ENCODE results near the gene KCNH1. TPM values are rescaled to one million over a fixed set of nuclear protein-coding genes. Genes with fewer than 3 reads are reported as not detected.
A peak's percentile ranks its signal among the peaks of the same experiment; 100 is the strongest.

Gene KCNH1
- total RNA-seq, 1 donor from 2014 or later = 15.5 TPM

DNA sequence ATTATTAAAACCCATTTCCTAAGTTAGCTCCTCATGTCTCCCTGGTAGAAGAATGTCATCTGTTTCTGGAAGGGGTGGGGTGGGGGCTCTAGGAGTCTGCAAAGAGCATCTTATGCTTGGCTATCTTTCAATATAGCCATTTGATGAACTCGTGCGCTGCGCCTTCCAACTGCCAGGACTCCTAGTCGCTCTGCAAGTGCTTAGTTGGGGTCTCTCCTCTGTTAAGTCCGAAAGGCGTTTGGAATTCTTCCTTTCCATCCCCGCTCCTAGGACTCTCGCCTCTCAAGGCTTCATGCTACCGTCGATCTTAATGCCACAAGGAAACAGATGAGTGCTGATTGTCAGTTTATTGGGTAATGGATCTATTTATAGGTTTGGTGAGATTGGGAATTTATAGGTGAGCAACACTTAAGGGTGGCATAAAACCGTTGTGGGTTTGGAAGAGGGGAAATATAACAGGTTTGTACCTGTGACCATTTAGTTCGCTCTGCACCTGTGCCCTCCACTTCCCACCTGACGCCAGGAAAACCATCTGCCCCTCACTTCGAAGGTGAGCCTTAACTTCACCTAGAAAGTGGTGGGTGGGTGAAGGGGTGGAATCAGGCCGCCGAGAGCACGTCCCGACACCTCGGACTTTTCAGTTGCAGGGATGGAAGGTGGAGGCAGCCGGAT is 1.1 kb downstream of the KCNH1 start:
- Mint-ChIP-seq H3K4me3 (ENCODE audit: unreplicated experiment) (peak overlapping the region; percentile 88), H3K9me3 (ENCODE audit: unreplicated experiment) (no peaks in the 10 kb centered on the region), H3K27ac (ENCODE audit: unreplicated experiment) (no peak overlapping the region), H3K4me1 (ENCODE audit: low read depth, unreplicated experiment) (peaks cover 7% of the 10 kb centered on the region), H3K36me3 (ENCODE audit: low read depth, unreplicated experiment) (no peaks in the 10 kb centered on the region), H3K27me3 (ENCODE audit: low read depth, unreplicated experiment) (peaks cover 13% of the 10 kb centered on the region)
- Histone ChIP-seq H3K4me2 (ENCODE audit: low read length) (peak overlapping the region; percentile 92), H3K27ac (ENCODE audit: low read depth, low read length) (no peak overlapping the region), H3K36me3 (ENCODE audit: insufficient read depth, low read length) (no peaks in the 10 kb centered on the region), H4K20me1 (ENCODE audit: insufficient read depth, low read length) (no peaks in the 10 kb centered on the region), H3K4me3 (ENCODE audit: insufficient read depth, low read depth, low read length) (peak overlapping the region; percentile 62), H3K27me3 (ENCODE audit: insufficient read depth, low read length) (peaks cover 12% of the 10 kb centered on the region), H3K9me3 (ENCODE audit: insufficient read depth, low read depth, low read length) (no peaks in the 10 kb centered on the region), H3K9ac (ENCODE audit: low read length) (peak overlapping the region; percentile 55), H3K79me2 (ENCODE audit: insufficient read depth, low read length) (no peaks in the 10 kb centered on the region), H3K4me1 (ENCODE audit: insufficient read depth, low read length) (no peaks in the 10 kb centered on the region), H2AFZ (ENCODE audit: low read depth, low read length) (peak overlapping the region; percentile 74)
- DNase-seq (ENCODE audit: low read depth) (no peak), FAIRE-seq (no peak)
- TF ChIP-seq, protein P1, sequence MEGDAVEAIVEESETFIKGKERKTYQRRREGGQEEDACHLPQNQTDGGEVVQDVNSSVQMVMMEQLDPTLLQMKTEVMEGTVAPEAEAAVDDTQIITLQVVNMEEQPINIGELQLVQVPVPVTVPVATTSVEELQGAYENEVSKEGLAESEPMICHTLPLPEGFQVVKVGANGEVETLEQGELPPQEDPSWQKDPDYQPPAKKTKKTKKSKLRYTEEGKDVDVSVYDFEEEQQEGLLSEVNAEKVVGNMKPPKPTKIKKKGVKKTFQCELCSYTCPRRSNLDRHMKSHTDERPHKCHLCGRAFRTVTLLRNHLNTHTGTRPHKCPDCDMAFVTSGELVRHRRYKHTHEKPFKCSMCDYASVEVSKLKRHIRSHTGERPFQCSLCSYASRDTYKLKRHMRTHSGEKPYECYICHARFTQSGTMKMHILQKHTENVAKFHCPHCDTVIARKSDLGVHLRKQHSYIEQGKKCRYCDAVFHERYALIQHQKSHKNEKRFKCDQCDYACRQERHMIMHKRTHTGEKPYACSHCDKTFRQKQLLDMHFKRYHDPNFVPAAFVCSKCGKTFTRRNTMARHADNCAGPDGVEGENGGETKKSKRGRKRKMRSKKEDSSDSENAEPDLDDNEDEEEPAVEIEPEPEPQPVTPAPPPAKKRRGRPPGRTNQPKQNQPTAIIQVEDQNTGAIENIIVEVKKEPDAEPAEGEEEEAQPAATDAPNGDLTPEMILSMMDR (IDR thresholded peaks at IDR 0.05; ENCODE audit: insufficient read depth, low read depth, low read length) = no peak
- TF ChIP-seq EZH2 (IDR thresholded peaks at IDR 0.05; ENCODE audit: insufficient read depth, low read length) = no peak

- Mint-ChIP-seq H3K4me1 (ENCODE audit: low read depth, unreplicated experiment) (peaks cover 7% of the 10 kb centered on the region), H3K9me3 (ENCODE audit: unreplicated experiment) (no peaks in the 10 kb centered on the region), H3K4me3 (ENCODE audit: unreplicated experiment) (no peak overlapping the region), H3K27ac (ENCODE audit: unreplicated experiment) (no peak overlapping the region), H3K36me3 (ENCODE audit: low read depth, unreplicated experiment) (peaks cover 2% of the 10 kb centered on the region), H3K27me3 (ENCODE audit: low read depth, unreplicated experiment) (peaks cover 11% of the 10 kb centered on the region)
- H3K27me3 ChIP-seq (ENCODE audit: insufficient read depth, low read length) = peaks cover 8% of the 10 kb centered on the region
- H3K4me1 ChIP-seq (ENCODE audit: insufficient read depth, low read length) = no peaks in the 10 kb centered on the region
- no peak overlapping the region for H3K4me3 ChIP-seq (ENCODE audit: insufficient read depth, low read depth, low read length)
- no peak for TF ChIP-seq EZH2 (IDR thresholded peaks at IDR 0.05; ENCODE audit: insufficient read depth, low read length)
- TF ChIP-seq, protein P1 (IDR thresholded peaks at IDR 0.05; ENCODE audit: insufficient read depth, low read depth, low read length) = no peak
- H3K79me2 ChIP-seq (ENCODE audit: insufficient read depth, low read length) = no peaks in the 10 kb centered on the region
- H3K27ac ChIP-seq (ENCODE audit: low read depth, low read length) = no peak overlapping the region
- DNase-seq (ENCODE audit: low read depth) = no peak
- H3K36me3 ChIP-seq (ENCODE audit: insufficient read depth, low read length) = no peaks in the 10 kb centered on the region
- no peaks in the 10 kb centered on the region for H4K20me1 ChIP-seq (ENCODE audit: insufficient read depth, low read length)
- no peak overlapping the region for H3K9ac ChIP-seq (ENCODE audit: low read length)
- no peak overlapping the region for H3K4me2 ChIP-seq (ENCODE audit: low read length)
- H2AFZ ChIP-seq (ENCODE audit: low read depth, low read length) = no peak overlapping the region
- no peak for FAIRE-seq
- H3K9me3 ChIP-seq (ENCODE audit: insufficient read depth, low read depth, low read length) = no peaks in the 10 kb centered on the region
Measured at GRCh38 chr1:211129776-211130175, 4.2 kb downstream of the KCNH1 start.

- Mint-ChIP-seq H3K27ac (ENCODE audit: unreplicated experiment) (no peak overlapping the region), H3K4me3 (ENCODE audit: unreplicated experiment) (no peak overlapping the region), H3K9me3 (ENCODE audit: unreplicated experiment) (peaks cover 3% of the 10 kb centered on the region), H3K4me1 (ENCODE audit: low read depth, unreplicated experiment) (peaks cover 5% of the 10 kb centered on the region), H3K36me3 (ENCODE audit: low read depth, unreplicated experiment) (peaks cover 4% of the 10 kb centered on the region), H3K27me3 (ENCODE audit: low read depth, unreplicated experiment) (peaks cover 4% of the 10 kb centered on the region)
- TF ChIP-seq EZH2 (IDR thresholded peaks at IDR 0.05; ENCODE audit: insufficient read depth, low read length) = no peak
- TF ChIP-seq, protein P1 (IDR thresholded peaks at IDR 0.05; ENCODE audit: insufficient read depth, low read depth, low read length) = no peak
- Histone ChIP-seq H3K36me3 (ENCODE audit: insufficient read depth, low read length) (no peaks in the 10 kb centered on the region), H3K4me1 (ENCODE audit: insufficient read depth, low read length) (no peaks in the 10 kb centered on the region), H3K9ac (ENCODE audit: low read length) (no peak overlapping the region), H2AFZ (ENCODE audit: low read depth, low read length) (no peak overlapping the region), H3K27me3 (ENCODE audit: insufficient read depth, low read length) (no peaks in the 10 kb centered on the region), H4K20me1 (ENCODE audit: insufficient read depth, low read length) (no peaks in the 10 kb centered on the region), H3K79me2 (ENCODE audit: insufficient read depth, low read length) (no peaks in the 10 kb centered on the region), H3K27ac (ENCODE audit: low read depth, low read length) (no peak overlapping the region), H3K4me2 (ENCODE audit: low read length) (no peak overlapping the region), H3K9me3 (ENCODE audit: insufficient read depth, low read depth, low read length) (no peaks in the 10 kb centered on the region), H3K4me3 (ENCODE audit: insufficient read depth, low read depth, low read length) (no peak overlapping the region)
- FAIRE-seq (no peak), DNase-seq (ENCODE audit: low read depth) (no peak)
Measured at GRCh38 chr1:211127166-211127565, 6.8 kb downstream of the KCNH1 start.

All from astrocyte (in vitro differentiated cells and primary cell).